ENCODE results near the gene GRB10.

GRCh38 chr7:50626286-50626685 lies 156.4 kb downstream of the GRB10 start:
- TF ChIP-seq HNF4G (IDR thresholded peaks at IDR 0.05) (no peak), ATF3 (IDR thresholded peaks at IDR 0.05) (no peak), GABPA (IDR thresholded peaks at IDR 0.05 in 1 of 2, conservative IDR thresholded peaks at IDR 0.05 in 1 of 2) (no peak), SP1 (IDR thresholded peaks at IDR 0.05) (no peak), TAF1 (conservative IDR thresholded peaks at IDR 0.05) (no peak), YY1 (IDR thresholded peaks at IDR 0.05) (no peak), EGR1 (IDR thresholded peaks at IDR 0.05; ENCODE audit: low read depth in 2 of 2) (no peak), REST (IDR thresholded peaks at IDR 0.05) (no peak)
- TF ChIP-seq, protein P1, sequence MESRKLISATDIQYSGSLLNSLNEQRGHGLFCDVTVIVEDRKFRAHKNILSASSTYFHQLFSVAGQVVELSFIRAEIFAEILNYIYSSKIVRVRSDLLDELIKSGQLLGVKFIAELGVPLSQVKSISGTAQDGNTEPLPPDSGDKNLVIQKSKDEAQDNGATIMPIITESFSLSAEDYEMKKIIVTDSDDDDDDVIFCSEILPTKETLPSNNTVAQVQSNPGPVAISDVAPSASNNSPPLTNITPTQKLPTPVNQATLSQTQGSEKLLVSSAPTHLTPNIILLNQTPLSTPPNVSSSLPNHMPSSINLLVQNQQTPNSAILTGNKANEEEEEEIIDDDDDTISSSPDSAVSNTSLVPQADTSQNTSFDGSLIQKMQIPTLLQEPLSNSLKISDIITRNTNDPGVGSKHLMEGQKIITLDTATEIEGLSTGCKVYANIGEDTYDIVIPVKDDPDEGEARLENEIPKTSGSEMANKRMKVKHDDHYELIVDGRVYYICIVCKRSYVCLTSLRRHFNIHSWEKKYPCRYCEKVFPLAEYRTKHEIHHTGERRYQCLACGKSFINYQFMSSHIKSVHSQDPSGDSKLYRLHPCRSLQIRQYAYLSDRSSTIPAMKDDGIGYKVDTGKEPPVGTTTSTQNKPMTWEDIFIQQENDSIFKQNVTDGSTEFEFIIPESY (IDR thresholded peaks at IDR 0.05): no peak
- TF ChIP-seq, protein P2, sequence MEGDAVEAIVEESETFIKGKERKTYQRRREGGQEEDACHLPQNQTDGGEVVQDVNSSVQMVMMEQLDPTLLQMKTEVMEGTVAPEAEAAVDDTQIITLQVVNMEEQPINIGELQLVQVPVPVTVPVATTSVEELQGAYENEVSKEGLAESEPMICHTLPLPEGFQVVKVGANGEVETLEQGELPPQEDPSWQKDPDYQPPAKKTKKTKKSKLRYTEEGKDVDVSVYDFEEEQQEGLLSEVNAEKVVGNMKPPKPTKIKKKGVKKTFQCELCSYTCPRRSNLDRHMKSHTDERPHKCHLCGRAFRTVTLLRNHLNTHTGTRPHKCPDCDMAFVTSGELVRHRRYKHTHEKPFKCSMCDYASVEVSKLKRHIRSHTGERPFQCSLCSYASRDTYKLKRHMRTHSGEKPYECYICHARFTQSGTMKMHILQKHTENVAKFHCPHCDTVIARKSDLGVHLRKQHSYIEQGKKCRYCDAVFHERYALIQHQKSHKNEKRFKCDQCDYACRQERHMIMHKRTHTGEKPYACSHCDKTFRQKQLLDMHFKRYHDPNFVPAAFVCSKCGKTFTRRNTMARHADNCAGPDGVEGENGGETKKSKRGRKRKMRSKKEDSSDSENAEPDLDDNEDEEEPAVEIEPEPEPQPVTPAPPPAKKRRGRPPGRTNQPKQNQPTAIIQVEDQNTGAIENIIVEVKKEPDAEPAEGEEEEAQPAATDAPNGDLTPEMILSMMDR (IDR thresholded peaks at IDR 0.05; ENCODE audit: low read depth, low read length, missing input control): no peak
- TF ChIP-seq, protein P3, sequence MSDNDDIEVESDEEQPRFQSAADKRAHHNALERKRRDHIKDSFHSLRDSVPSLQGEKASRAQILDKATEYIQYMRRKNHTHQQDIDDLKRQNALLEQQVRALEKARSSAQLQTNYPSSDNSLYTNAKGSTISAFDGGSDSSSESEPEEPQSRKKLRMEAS (IDR thresholded peaks at IDR 0.05): no peak
